ENCODE results near the gene RADIL.

RADIL gene

DNA sequence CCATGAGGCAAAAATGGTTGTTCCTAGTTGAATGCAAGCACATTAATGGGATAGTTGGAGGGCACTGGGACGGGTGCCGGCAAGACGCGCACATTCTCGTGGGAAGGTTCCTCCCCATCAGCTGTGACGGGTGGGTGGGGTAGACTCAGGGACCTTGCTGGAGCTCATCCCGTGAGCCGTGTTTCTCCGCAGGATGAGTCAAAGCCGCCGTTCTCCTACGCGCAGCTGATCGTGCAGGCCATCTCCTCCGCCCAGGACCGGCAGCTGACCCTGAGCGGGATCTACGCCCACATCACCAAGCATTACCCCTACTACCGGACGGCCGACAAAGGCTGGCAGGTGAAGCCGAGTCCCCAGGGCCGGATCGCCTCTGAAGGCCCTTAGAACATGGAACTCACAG lies 128.5 kb downstream of the RADIL start:
- Histone ChIP-seq H3K27ac (ENCODE audit: low read depth in 2 of 2, low read length in 2 of 2) (no peak overlapping the region), H3K4me3 (ENCODE audit: low read length in 2 of 2) (no peak overlapping the region), H3K36me3 (ENCODE audit: control insufficient read depth in 2 of 2, insufficient read depth in 2 of 2, low read length in 2 of 2) (peaks cover 34 to 37% of the 10 kb centered on the region in 2 donors)

DNA sequence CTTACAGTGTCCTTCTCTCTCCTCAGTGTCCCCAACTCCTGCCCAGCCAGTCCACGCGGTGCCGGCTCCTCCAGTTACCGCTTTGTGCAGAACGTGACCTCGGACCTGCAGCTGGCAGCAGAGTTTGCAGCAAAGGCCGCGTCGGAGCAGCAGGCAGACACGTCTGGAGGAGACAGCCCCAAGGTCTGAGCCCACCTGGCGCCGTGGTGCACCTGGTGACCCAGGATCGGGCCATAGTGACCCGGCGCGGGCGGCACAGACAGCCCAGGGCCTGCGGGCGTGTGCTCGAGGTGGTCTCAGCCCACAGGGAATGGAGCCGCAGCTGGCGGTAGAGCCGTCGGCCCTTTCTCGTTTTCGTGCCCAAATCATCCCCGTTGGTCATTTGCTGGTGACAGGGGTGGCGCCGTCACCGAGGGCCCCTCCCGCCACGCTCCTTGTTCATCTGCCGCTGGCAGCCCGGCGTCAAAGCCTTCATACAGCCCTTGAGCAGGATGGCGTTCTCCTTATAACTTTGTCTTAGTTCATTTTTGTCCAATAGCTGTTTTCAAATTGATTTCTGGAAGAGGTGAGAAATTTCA lies 129.0 kb downstream of the RADIL start:
- H3K27ac ChIP-seq (ENCODE audit: low read depth in 2 of 2, low read length in 2 of 2): no peak overlapping the region
- no peaks in the 10 kb centered on the region for H3K9me3 ChIP-seq (ENCODE audit: control insufficient read depth in 2 of 2, low read length in 2 of 2)
- no peak overlapping the region for H3K4me3 ChIP-seq (ENCODE audit: low read length in 2 of 2)
- H3K9ac ChIP-seq (ENCODE audit: low read depth in 1 of 2, low read length in 2 of 2): no peak overlapping the region
- peaks cover 2 to 3% of the 10 kb centered on the region in 2 donors for H3K4me1 ChIP-seq (ENCODE audit: control insufficient read depth in 2 of 2, insufficient read depth in 2 of 2, low read length in 2 of 2)
- H3K27me3 ChIP-seq (ENCODE audit: control insufficient read depth in 2 of 2, insufficient read depth in 2 of 2, low read length in 2 of 2): no peaks in the 10 kb centered on the region
- H3K36me3 ChIP-seq (ENCODE audit: control insufficient read depth in 2 of 2, insufficient read depth in 2 of 2, low read length in 2 of 2): peaks cover 33% of the 10 kb centered on the region in 2 donors

More for the DNA sequence above, 128.5 kb downstream of the RADIL start:
- Histone ChIP-seq H3K4me1 (ENCODE audit: control insufficient read depth in 2 of 2, insufficient read depth in 2 of 2, low read length in 2 of 2) (peaks cover 2 to 3% of the 10 kb centered on the region in 2 donors), H3K9ac (ENCODE audit: low read depth in 1 of 2, low read length in 2 of 2) (no peak overlapping the region), H3K27me3 (ENCODE audit: control insufficient read depth in 2 of 2, insufficient read depth in 2 of 2, low read length in 2 of 2) (no peaks in the 10 kb centered on the region), H3K9me3 (ENCODE audit: control insufficient read depth in 2 of 2, low read length in 2 of 2) (no peaks in the 10 kb centered on the region)

DNA sequence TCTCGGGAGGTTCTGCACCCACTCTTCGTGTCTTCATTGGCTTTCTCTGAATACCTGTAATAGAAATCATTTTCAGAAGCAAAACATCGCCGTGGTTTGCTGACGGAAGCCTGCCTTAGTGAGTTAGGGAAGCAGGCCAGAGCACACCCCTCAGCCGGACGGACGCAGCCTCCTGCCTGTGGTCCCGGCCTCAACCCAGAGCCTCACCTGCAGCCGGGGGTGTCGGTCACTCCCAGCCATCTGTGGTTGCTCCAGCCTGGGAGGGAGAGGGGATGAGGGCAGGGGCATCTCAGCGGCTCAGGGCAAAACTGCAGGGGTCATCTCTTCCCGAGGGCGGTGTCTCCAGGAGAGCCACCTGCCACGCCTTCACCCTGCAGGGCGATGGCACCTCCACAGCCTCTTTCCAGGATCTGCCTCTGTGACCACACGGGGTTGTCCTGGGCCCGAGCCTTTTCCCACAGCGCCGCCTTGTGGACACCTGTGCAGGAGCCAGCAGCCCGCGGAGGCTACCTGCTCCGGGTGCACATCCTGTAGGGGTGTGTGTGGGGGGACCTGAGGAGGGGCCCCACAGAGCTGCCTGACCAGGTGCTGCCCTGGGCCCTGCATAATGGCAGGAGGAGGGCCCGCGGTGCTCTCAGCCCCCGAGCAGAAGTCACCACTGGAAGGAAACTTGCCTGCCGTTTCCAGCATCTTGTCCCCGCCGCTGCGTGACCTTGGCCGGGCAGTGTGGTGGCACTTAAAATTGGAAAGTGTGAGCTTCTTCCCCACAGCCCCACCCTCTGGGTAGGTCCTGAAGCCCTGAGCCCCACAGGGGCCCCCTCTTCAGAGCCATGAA lies 129.7 kb downstream of the RADIL start:
- Histone ChIP-seq H3K4me3 (ENCODE audit: low read length in 2 of 2) (no peak overlapping the region), H3K9ac (ENCODE audit: low read depth in 1 of 2, low read length in 2 of 2) (peak overlapping the region; percentile 6 to 48), H3K9me3 (ENCODE audit: control insufficient read depth in 2 of 2, low read length in 2 of 2) (no peaks in the 10 kb centered on the region), H3K27me3 (ENCODE audit: control insufficient read depth in 2 of 2, insufficient read depth in 2 of 2, low read length in 2 of 2) (no peaks in the 10 kb centered on the region), H3K36me3 (ENCODE audit: control insufficient read depth in 2 of 2, insufficient read depth in 2 of 2, low read length in 2 of 2) (peaks cover 28 to 32% of the 10 kb centered on the region in 2 donors), H3K4me1 (ENCODE audit: control insufficient read depth in 2 of 2, insufficient read depth in 2 of 2, low read length in 2 of 2) (peaks cover 2 to 3% of the 10 kb centered on the region in 2 donors), H3K27ac (ENCODE audit: low read depth in 2 of 2, low read length in 2 of 2) (no peak overlapping the region)

DNA sequence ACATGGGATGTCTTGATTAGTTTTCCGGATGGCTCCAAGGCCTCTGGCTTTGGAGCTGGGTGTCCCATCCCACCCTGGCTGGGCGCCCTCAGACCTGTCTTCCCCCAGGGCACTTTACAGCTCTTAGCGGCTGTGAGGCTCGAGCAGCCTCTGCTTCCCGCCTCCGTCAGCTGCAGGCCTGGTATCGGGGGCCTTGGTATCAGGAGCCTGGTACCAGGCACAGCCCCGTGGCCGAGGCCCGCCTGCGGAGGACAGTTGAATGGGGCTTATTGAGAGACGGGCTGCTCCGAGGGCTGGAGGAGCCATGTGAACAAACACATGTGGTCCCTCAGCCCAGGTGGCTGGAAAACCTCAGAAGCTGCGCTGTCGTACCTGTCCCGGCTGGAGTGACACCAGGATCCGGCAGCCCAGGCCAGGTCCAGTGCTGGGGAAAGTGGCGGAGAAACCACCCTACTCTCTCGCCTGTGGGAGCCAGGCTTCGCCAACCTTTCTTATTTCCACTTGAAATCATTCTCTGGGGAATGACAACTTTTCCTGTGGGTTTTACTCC lies 132.0 kb downstream of the RADIL start:
- Histone ChIP-seq H3K27me3 (ENCODE audit: control insufficient read depth in 2 of 2, insufficient read depth in 2 of 2, low read length in 2 of 2) (no peaks in the 10 kb centered on the region), H3K4me1 (ENCODE audit: control insufficient read depth in 2 of 2, insufficient read depth in 2 of 2, low read length in 2 of 2) (peaks cover 11 to 19% of the 10 kb centered on the region in 2 donors), H3K9ac (ENCODE audit: low read depth in 1 of 2, low read length in 2 of 2) (no peak overlapping the region), H3K36me3 (ENCODE audit: control insufficient read depth in 2 of 2, insufficient read depth in 2 of 2, low read length in 2 of 2) (peaks cover 11 to 23% of the 10 kb centered on the region in 2 donors), H3K4me3 (ENCODE audit: low read length in 2 of 2) (no peak overlapping the region), H3K9me3 (ENCODE audit: control insufficient read depth in 2 of 2, low read length in 2 of 2) (no peaks in the 10 kb centered on the region), H3K27ac (ENCODE audit: low read depth in 2 of 2, low read length in 2 of 2) (no peak overlapping the region)

DNA sequence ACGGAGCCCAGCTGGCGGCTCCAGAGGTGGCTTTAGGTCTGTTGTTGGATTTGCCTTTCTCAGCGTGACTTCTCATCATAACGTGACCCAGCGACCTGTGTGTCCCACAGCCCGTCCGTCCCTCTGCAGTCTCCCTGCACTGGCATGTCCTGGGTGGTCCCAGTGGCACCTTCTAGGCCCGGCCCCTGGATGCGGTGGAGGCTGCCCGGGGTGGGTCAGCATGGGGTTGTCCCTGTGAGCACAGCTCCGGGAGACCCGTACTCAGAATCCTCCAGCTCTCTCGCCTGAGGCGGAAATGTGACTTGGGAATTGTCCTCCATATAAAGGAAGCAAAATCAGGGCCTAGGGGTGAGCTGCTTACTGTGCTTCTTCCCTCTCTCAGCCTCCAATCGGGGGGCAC lies 133.7 kb downstream of the RADIL start:
- Histone ChIP-seq H3K9ac (ENCODE audit: low read depth in 1 of 2, low read length in 2 of 2) (no peak overlapping the region), H3K4me3 (ENCODE audit: low read length in 2 of 2) (no peak overlapping the region), H3K36me3 (ENCODE audit: control insufficient read depth in 2 of 2, insufficient read depth in 2 of 2, low read length in 2 of 2) (peaks cover 5 to 10% of the 10 kb centered on the region in 2 donors), H3K27me3 (ENCODE audit: control insufficient read depth in 2 of 2, insufficient read depth in 2 of 2, low read length in 2 of 2) (no peaks in the 10 kb centered on the region), H3K27ac (ENCODE audit: low read depth in 2 of 2, low read length in 2 of 2) (no peak overlapping the region), H3K9me3 (ENCODE audit: control insufficient read depth in 2 of 2, low read length in 2 of 2) (no peaks in the 10 kb centered on the region), H3K4me1 (ENCODE audit: control insufficient read depth in 2 of 2, insufficient read depth in 2 of 2, low read length in 2 of 2) (peaks cover 16 to 29% of the 10 kb centered on the region in 2 donors)

DNA sequence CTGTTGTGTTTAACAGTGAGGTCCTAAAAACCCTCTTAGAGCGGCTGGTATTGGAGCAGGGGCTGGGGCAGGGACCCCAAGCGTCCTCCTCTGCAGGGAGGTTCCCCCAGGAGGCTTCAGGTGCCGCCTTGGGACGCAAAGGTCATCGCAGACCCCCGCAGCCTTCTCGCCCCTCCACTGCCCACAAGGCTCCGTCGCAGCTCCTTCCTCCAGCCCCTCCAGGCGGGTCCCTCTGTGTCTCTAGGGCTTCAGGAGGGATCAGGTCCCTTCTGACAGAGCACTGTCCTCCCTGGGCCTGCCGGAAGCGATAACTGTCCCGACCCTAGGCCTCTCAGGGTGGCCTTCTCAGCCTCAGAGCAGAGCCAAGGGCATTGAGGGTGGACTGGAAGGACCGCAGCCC lies 134.2 kb downstream of the RADIL start:
- no peaks in the 10 kb centered on the region for H3K9me3 ChIP-seq (ENCODE audit: control insufficient read depth in 2 of 2, low read length in 2 of 2)
- H3K27me3 ChIP-seq (ENCODE audit: control insufficient read depth in 2 of 2, insufficient read depth in 2 of 2, low read length in 2 of 2): no peaks in the 10 kb centered on the region
- H3K27ac ChIP-seq (ENCODE audit: low read depth in 2 of 2, low read length in 2 of 2): no peak overlapping the region
- H3K4me3 ChIP-seq (ENCODE audit: low read length in 2 of 2): no peak overlapping the region
- H3K9ac ChIP-seq (ENCODE audit: low read depth in 1 of 2, low read length in 2 of 2): no peak overlapping the region
- peaks cover 2 to 6% of the 10 kb centered on the region in 2 donors for H3K36me3 ChIP-seq (ENCODE audit: control insufficient read depth in 2 of 2, insufficient read depth in 2 of 2, low read length in 2 of 2)
- H3K4me1 ChIP-seq (ENCODE audit: control insufficient read depth in 2 of 2, insufficient read depth in 2 of 2, low read length in 2 of 2): peaks cover 20 to 33% of the 10 kb centered on the region in 2 donors

Measured in mucosa of rectum (tissue), 2 donors.